Parathyroid adenoma (tissue), 2 donors: ENCODE measurements around the gene KCNK4.

Source experiments
- H2AFZ ChIP-seq: fragments of 300-600 bp; sonication (generic); one replicate; pipeline ENCODE4 v1.7.0; 2017; ENCODE audit warnings: antibody characterized with exemption, mild to moderate bottlenecking
- H3K27ac ChIP-seq: fragments of 300-600 bp; sonication (generic); one replicate; pipeline ENCODE4 v1.7.0; 2017
- H3K27me3 ChIP-seq: fragments of 300-600 bp; sonication (generic); one replicate; pipeline ENCODE4 v1.7.0; 2017; ENCODE audit warnings: low read length; ENCODE audit not compliant: control insufficient read depth, insufficient read depth
- H3K36me3 ChIP-seq: fragments of 300-600 bp; sonication (generic); one replicate; pipeline ENCODE4 v1.7.0; 2017; ENCODE audit warnings: low read length; ENCODE audit not compliant: control insufficient read depth, insufficient read depth
- H3K4me1 ChIP-seq: fragments of 300-600 bp; sonication (generic); one replicate; pipeline ENCODE4 v1.7.0; 2017; ENCODE audit warnings: control low read depth
- H3K4me2 ChIP-seq: fragments of 300-600 bp; sonication (generic); one replicate; pipeline ENCODE4 v1.7.0; 2017; ENCODE audit warnings: low read length
- H3K4me3 ChIP-seq: fragments of 300-600 bp; sonication (generic); one replicate; pipeline ENCODE4 v1.7.0; 2017; ENCODE audit warnings: low read depth, low read length
- H3K79me2 ChIP-seq: fragments of 300-600 bp; sonication (generic); one replicate; pipeline ENCODE4 v1.7.0; 2017; ENCODE audit warnings: control low read depth
- H3K9ac ChIP-seq: fragments of 300-600 bp; sonication (generic); one replicate; pipeline ENCODE4 v1.7.0; 2017; ENCODE audit warnings: mild to moderate bottlenecking
- H3K9me3 ChIP-seq: fragments of 300-600 bp; sonication (generic); one replicate; pipeline ENCODE4 v1.7.0; 2017; ENCODE audit warnings: low read length; ENCODE audit not compliant: control insufficient read depth
- TF ChIP-seq, protein P1 (sequence below): fragments of 300-600 bp; sonication (generic); IDR thresholded peaks from one replicate; pipeline ENCODE4 v1.7.0; 2017; ENCODE audit warnings: antibody characterized with exemption, mild to moderate bottlenecking
- donor health status: primary hyperparathyroidism.

Gene KCNK4

DNA sequence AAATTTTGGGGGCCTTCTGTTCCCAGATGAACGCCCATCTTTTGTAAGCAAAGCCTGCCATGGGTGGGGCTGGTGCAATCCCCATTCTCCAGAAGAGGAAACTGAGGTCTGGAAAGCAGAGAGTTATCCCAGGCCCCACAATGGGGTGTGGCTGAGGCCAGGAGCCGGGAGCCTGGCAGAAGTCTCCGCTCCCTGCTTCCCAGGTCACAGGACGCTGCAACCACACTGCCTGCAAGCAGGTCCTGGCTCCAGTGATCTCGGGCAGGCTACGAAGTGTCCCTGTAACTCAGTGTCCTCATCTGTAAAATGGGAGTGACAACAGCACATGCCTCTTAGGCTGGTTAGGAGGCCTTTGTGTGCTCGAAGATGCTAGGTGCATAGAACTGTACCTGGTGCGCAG, 38.1 kb upstream of the KCNK4 start:
- Histone ChIP-seq H3K4me2 (no peak overlapping the region), H3K4me3 (no peak overlapping the region), H3K27me3 (no peaks in the 10 kb centered on the region), H3K4me1 (peaks cover 23% of the 10 kb centered on the region), H3K36me3 (no peaks in the 10 kb centered on the region), H2AFZ (no peak overlapping the region), H3K9ac (no peak overlapping the region), H3K9me3 (no peaks in the 10 kb centered on the region), H3K27ac (no peak overlapping the region), H3K79me2 (no peaks in the 10 kb centered on the region)
- TF ChIP-seq, protein P1, sequence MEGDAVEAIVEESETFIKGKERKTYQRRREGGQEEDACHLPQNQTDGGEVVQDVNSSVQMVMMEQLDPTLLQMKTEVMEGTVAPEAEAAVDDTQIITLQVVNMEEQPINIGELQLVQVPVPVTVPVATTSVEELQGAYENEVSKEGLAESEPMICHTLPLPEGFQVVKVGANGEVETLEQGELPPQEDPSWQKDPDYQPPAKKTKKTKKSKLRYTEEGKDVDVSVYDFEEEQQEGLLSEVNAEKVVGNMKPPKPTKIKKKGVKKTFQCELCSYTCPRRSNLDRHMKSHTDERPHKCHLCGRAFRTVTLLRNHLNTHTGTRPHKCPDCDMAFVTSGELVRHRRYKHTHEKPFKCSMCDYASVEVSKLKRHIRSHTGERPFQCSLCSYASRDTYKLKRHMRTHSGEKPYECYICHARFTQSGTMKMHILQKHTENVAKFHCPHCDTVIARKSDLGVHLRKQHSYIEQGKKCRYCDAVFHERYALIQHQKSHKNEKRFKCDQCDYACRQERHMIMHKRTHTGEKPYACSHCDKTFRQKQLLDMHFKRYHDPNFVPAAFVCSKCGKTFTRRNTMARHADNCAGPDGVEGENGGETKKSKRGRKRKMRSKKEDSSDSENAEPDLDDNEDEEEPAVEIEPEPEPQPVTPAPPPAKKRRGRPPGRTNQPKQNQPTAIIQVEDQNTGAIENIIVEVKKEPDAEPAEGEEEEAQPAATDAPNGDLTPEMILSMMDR: no peak

DNA sequence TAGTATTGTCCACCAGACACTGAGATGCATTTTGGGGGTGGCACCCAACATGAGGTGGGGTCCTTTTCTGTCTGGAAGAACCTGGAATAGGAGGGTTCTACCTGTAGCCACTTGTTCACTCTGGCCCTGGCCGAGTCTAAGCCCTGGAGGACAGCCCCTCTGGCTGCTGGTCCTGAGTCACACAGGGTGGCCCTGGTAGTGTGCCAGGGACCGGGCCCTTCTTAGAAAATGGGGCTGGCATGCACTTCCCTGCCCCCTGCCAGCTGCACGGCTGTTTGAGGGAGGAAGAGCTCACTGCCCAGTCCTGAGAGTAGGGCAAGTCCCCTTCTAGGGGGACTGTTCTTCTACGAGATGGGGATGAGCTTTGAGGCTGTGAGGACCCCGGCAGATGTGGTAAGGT, 37.6 kb upstream of the KCNK4 start:
- no peak overlapping the region for H3K9ac ChIP-seq
- no peak overlapping the region for H3K27ac ChIP-seq
- no peaks in the 10 kb centered on the region for H3K27me3 ChIP-seq
- no peak overlapping the region for H3K4me3 ChIP-seq
- H3K79me2 ChIP-seq: no peaks in the 10 kb centered on the region
- H3K4me1 ChIP-seq: peaks cover 23% of the 10 kb centered on the region
- TF ChIP-seq, protein P1: no peak
- no peaks in the 10 kb centered on the region for H3K36me3 ChIP-seq
- no peaks in the 10 kb centered on the region for H3K9me3 ChIP-seq
- H3K4me2 ChIP-seq: no peak overlapping the region
- H2AFZ ChIP-seq: no peak overlapping the region

DNA sequence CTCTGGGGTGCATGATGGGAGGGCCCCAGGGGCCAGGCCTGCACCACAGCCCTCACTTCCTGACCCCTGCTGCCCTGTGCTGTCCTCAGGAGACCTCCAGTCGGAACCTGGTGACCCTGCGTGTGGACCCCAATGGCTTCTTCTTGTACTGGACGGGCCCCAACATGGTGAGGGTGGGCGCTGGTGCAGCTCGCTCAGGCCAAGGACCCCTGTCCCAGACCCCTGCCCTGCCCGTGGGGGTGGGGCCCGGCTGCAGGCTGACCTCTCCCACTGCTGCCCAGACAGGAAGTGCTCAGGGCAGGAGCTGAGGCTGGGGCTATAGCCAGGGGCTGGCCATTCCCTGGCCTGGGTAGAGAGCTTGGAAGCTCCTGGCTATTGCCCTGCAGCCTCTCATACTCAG, 36.8 kb upstream of the KCNK4 start:
- Histone ChIP-seq H3K36me3 (no peaks in the 10 kb centered on the region), H3K9me3 (no peaks in the 10 kb centered on the region), H3K27me3 (no peaks in the 10 kb centered on the region), H3K27ac (no peak overlapping the region), H3K4me3 (no peak overlapping the region), H2AFZ (no peak overlapping the region), H3K79me2 (no peaks in the 10 kb centered on the region), H3K4me2 (no peak overlapping the region), H3K4me1 (peaks cover 23% of the 10 kb centered on the region), H3K9ac (no peak overlapping the region)
- TF ChIP-seq, protein P1: no peak

DNA sequence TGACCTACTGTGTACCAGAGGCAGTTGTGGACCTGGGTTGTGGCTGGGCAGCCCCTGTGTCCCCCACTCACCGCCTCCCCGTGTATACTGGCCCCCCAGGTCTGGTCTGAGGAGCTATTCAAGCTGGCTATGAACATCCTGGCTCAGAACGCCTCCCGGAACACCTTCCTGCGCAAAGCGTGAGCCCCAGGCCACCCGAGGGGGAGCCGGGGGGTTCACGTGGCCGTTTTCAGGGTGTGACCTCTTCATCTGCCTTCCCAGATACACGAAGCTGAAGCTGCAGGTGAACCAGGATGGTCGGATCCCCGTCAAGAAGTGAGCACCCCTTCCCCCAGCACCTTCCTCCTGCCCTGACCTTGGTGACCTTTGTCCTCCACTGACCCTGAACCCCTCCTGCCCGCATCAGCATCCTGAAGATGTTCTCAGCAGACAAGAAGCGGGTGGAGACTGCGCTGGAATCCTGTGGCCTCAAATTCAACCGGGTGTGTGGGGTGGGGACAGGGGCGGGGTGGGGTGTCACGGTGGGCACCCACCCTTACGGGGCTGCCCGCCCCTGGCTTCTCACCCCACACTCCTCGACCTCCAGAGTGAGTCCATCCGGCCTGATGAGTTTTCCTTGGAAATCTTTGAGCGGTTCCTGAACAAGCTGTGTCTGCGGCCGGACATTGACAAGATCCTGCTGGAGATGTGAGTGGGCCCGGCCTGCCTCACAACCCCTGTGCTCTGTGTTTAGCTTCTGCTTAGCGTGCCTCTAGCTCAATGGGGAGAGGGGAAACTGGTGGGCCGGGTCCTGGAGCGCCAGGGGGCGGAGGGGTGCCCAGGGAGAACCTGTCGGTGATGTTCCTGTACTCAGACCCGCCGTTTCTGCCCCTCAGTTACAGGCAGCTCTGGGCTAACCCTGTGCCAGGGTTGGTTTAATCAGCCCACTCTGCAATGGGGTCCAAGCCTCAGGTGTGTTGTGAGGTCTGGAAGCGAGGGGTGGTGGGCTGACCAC, 35.7 kb upstream of the KCNK4 start:
- Histone ChIP-seq H3K79me2 (no peaks in the 10 kb centered on the region), H3K27ac (peak overlapping the region; percentile 15), H3K4me1 (peaks cover 23% of the 10 kb centered on the region), H2AFZ (no peak overlapping the region), H3K9ac (no peak overlapping the region), H3K9me3 (no peaks in the 10 kb centered on the region), H3K27me3 (no peaks in the 10 kb centered on the region), H3K4me2 (no peak overlapping the region), H3K4me3 (no peak overlapping the region), H3K36me3 (no peaks in the 10 kb centered on the region)
- TF ChIP-seq, protein P1: no peak
